Activated effector memory CD4-positive, alpha-beta T cell treated with Interleukin-2 at 50 U/mL for 16 hours (primary cell): ENCODE measurements around the gene MFAP3.
"Not testable (repeated sequence)": the region's sequence is repeated elsewhere in the genome, so short reads cannot be mapped to it uniquely, and the experiment has no call there.

Source experiments
- DNase-seq: peaks from one replicate; pipeline ENCODE4 v3.0.0-alpha.2; 2020

Gene MFAP3

GRCh38 chr5:154038707-154039457, at the start of gene MFAP3, which contains the start of gene FAM114A2:
Gene MFAP3, plus strand, starts transcription at chr5:154038967. Its CDS starts 10,756 bp downstream, at chr5:154049723.
Gene FAM114A2, minus strand, starts transcription at chr5:154038910. Its CDS starts 3,957 bp downstream, at chr5:154034953.
- peak; percentile 84 for DNase-seq

GRCh38 chr5:153991168-153991567, 47.6 kb upstream of the MFAP3 start:
- DNase-seq: no peak

GRCh38 chr5:153998010-153998409, 40.8 kb upstream of the MFAP3 start:
- DNase-seq: no peak

- no peak for DNase-seq
Measured at GRCh38 chr5:153998768-153999167, 40.0 kb upstream of the MFAP3 start.

- no peak for DNase-seq
Measured at GRCh38 chr5:153999995-154000394, 38.8 kb upstream of the MFAP3 start.

- DNase-seq: no peak
Measured at GRCh38 chr5:154000703-154001102, 38.1 kb upstream of the MFAP3 start.

- DNase-seq: no peak
Measured at GRCh38 chr5:154002093-154002492, 36.7 kb upstream of the MFAP3 start.

GRCh38 chr5:154002511-154003020, 36.2 kb upstream of the MFAP3 start:
- no peak for DNase-seq

- no peak for DNase-seq
Measured at GRCh38 chr5:154005648-154006047, 33.1 kb upstream of the MFAP3 start.

GRCh38 chr5:154010660-154011059, 28.1 kb upstream of the MFAP3 start:
- DNase-seq: no peak

- DNase-seq: no peak
Measured at GRCh38 chr5:154015071-154015693, 23.6 kb upstream of the MFAP3 start.

GRCh38 chr5:154018919-154019318, 19.8 kb upstream of the MFAP3 start:
- not testable (repeated sequence) for DNase-seq

- DNase-seq: no peak
Measured at GRCh38 chr5:154025951-154026350, 12.8 kb upstream of the MFAP3 start.

- no peak for DNase-seq
Measured at GRCh38 chr5:154031937-154032489, 6.8 kb upstream of the MFAP3 start.

GRCh38 chr5:154034944-154035343, 3.8 kb upstream of the MFAP3 start:
- DNase-seq: no peak

- DNase-seq: peak; percentile 14
Measured at GRCh38 chr5:154038261-154038706, 483 bp upstream of the MFAP3 start.

- no peak for DNase-seq
Measured at GRCh38 chr5:154039458-154039829, 677 bp downstream of the MFAP3 start.

- no peak for DNase-seq
Measured at GRCh38 chr5:154042766-154043165, 4.0 kb downstream of the MFAP3 start.

- DNase-seq: no peak
Measured at GRCh38 chr5:154044099-154044498, 5.3 kb downstream of the MFAP3 start.

GRCh38 chr5:154044581-154044980, 5.8 kb downstream of the MFAP3 start:
- no peak for DNase-seq

- no peak for DNase-seq
Measured at GRCh38 chr5:154046486-154046885, 7.7 kb downstream of the MFAP3 start.

GRCh38 chr5:154047324-154047723, 8.6 kb downstream of the MFAP3 start:
- DNase-seq: no peak

- DNase-seq: no peak
Measured at GRCh38 chr5:154049636-154050035, 10.9 kb downstream of the MFAP3 start.

- DNase-seq: no peak
Measured at GRCh38 chr5:154053468-154053867, 14.7 kb downstream of the MFAP3 start.
